Gastrocnemius medialis (tissue), 4 donors: ENCODE results near the gene JAML. TPM values are rescaled to one million over a fixed set of nuclear protein-coding genes. Genes with fewer than 3 reads are reported as not detected.

Experiments
- ATAC-seq, 2 donors: fragments of 150-250 bp; one replicate each; pipeline ENCODE4 v1.9.1; 2016
- DNase-seq, 2 donors: peaks; one replicate each; pipeline ENCODE4 v3.0.0-alpha.2; 2019
- H3K27ac ChIP-seq, 4 donors: fragments of 200-600 bp; sonication (generic); 1 replicate in 1 of 4; 2 replicates in 3 of 4; pipeline ENCODE4 v1.5.1; 2016 to 2018; ENCODE audit warnings: mild to moderate bottlenecking in 2 of 4, moderate library complexity in 1 of 4
- H3K27me3 ChIP-seq, 3 donors: fragments of 200-600 bp; sonication (generic) in 2 of 3; 1 replicate in 1 of 3; 2 replicates in 2 of 3; pipeline versions ENCODE4 v1.5.1 to v1.6.0; 2016 to 2019; ENCODE audit warnings: mild to moderate bottlenecking in 1 of 3, moderate library complexity in 1 of 3
- H3K36me3 ChIP-seq, 2 donors: fragments of 200-600 bp; sonication (generic) in 1 of 2; one replicate each; pipeline ENCODE4 v1.5.1; 2017 to 2018
- H3K4me1 ChIP-seq, 2 donors: fragments of 200-600 bp; sonication (generic) in 1 of 2; one replicate each; pipeline ENCODE4 v1.5.1; 2016 to 2017; ENCODE audit warnings: mild to moderate bottlenecking in 2 of 2
- H3K4me3 ChIP-seq, 4 donors: fragments of 200-600 bp; sonication (generic) in 3 of 4; 1 replicate in 1 of 4; 2 replicates in 3 of 4; pipeline ENCODE4 v1.5.1; 2016 to 2019; ENCODE audit warnings: mild to moderate bottlenecking in 2 of 4
- H3K9me3 ChIP-seq, 3 donors: fragments of 200-600 bp; sonication (generic) in 2 of 3; 1 replicate in 1 of 3; 2 replicates in 2 of 3; pipeline ENCODE4 v1.5.1; 2016 to 2019
- CTCF ChIP-seq, 5 experiments: fragments of 450-650 bp in 3 of 5; fragments of 200-600 bp in 2 of 5; sonication (generic) in 2 of 5; IDR thresholded peaks in 4 of 5; conservative IDR thresholded peaks in 1 of 5; 1 replicate in 4 of 5; 2 replicates in 1 of 5; pipeline ENCODE4 v1.5.1; 2016 to 2019; ENCODE audit warnings: antibody characterized with exemption in 5 of 5, mild to moderate bottlenecking in 3 of 5, moderate library complexity in 3 of 5
- POLR2A ChIP-seq, 2 donors: fragments of 450-650 bp; IDR thresholded peaks; one replicate each; pipeline ENCODE4 v1.6.1; 2017; ENCODE audit warnings: antibody characterized with exemption in 2 of 2, mild to moderate bottlenecking in 2 of 2, moderate library complexity in 2 of 2
- in situ Hi-C, 4 donors: fragments of 200-750 bp; cut with MboI; loops; one replicate each; pipeline versions ENCODE4 v1.15.0 to v1.8.0; 2017; ENCODE audit warnings: low sequenced_read_pairs in 4 of 4
- intact Hi-C: fragments of 100-400 bp; cut with DNase I; formaldehyde crosslinking; loops from one replicate; pipeline ENCODE4 v1.15.1; 2023; ENCODE audit warnings: low total_unique reads
- total RNA-seq, 4 donors: library from RNA; depleted of rRNA; stranded (reverse); fragments of >200 nt; gene quantifications; one replicate each; pipeline versions ENCODE4 v1.1.0 to v1.2.3, GENCODE V29; 2016

The JAML gene
- total RNA-seq, 4 donors from 2014 or later: 0.82 to 1.2 (median 0.91) TPM; not detected in 1

GRCh38 chr11:118171269-118172062 is 53.3 kb downstream of the JAML start:
- no peak overlapping the region for H3K4me3 ChIP-seq
- peaks cover 24 to 29% of the 10 kb centered on the region in 2 donors for H3K4me1 ChIP-seq
- no peaks in the 10 kb centered on the region for H3K9me3 ChIP-seq
- no peak for TF ChIP-seq POLR2A (IDR thresholded peaks at IDR 0.05)
- peak; percentile 84 to 92 (median 89) for TF ChIP-seq CTCF (IDR thresholded peaks at IDR 0.05 in 4 of 5, conservative IDR thresholded peaks at IDR 0.05 in 1 of 5)
- in situ Hi-C loops (no loop called here), intact Hi-C loops (loop anchor here (1.0 kb wide), 1 partner anchor 26 kb away; no protein-coding TSS in a partner anchor)
- peak overlapping the region in 2 of 4 donors; percentile 20 to 24 for H3K27ac ChIP-seq
- no peaks in the 10 kb centered on the region for H3K27me3 ChIP-seq
- DNase-seq (peak; percentile 39 to 47), ATAC-seq (peak; percentile 61 to 70)
- no peaks in the 10 kb centered on the region for H3K36me3 ChIP-seq

GRCh38 chr11:118170882-118171268 is 53.9 kb downstream of the JAML start:
- Histone ChIP-seq H3K4me3 (no peak overlapping the region), H3K9me3 (no peaks in the 10 kb centered on the region), H3K4me1 (peaks cover 18 to 23% of the 10 kb centered on the region in 2 donors), H3K36me3 (no peaks in the 10 kb centered on the region), H3K27me3 (no peaks in the 10 kb centered on the region), H3K27ac (no peak overlapping the region)
- ATAC-seq (no peak), DNase-seq (no peak)
- intact Hi-C loops: loop anchor here (1.0 kb wide), 1 partner anchor 26 kb away; no protein-coding TSS in a partner anchor
- no peak for TF ChIP-seq POLR2A (IDR thresholded peaks at IDR 0.05)
- no peak for TF ChIP-seq CTCF (IDR thresholded peaks at IDR 0.05 in 4 of 5, conservative IDR thresholded peaks at IDR 0.05 in 1 of 5)
- in situ Hi-C loops: no loop called here

- intact Hi-C loops: no loop called here
- Histone ChIP-seq H3K36me3 (no peaks in the 10 kb centered on the region), H3K4me1 (peaks cover 11 to 16% of the 10 kb centered on the region in 2 donors), H3K9me3 (no peaks in the 10 kb centered on the region), H3K27me3 (no peaks in the 10 kb centered on the region), H3K4me3 (no peak overlapping the region), H3K27ac (no peak overlapping the region)
- in situ Hi-C loops: no loop called here
- DNase-seq: no peak
- TF ChIP-seq CTCF (IDR thresholded peaks at IDR 0.05 in 4 of 5, conservative IDR thresholded peaks at IDR 0.05 in 1 of 5) (no peak), POLR2A (IDR thresholded peaks at IDR 0.05) (no peak)
- ATAC-seq: no peak
Observed at GRCh38 chr11:118170231-118170630, 54.6 kb downstream of the JAML start.

- in situ Hi-C loops (no loop called here), intact Hi-C loops (no loop called here)
- H3K9me3 ChIP-seq: no peaks in the 10 kb centered on the region
- H3K4me1 ChIP-seq: peaks cover 6 to 15% of the 10 kb centered on the region in 2 donors
- H3K27ac ChIP-seq: no peak overlapping the region
- no peaks in the 10 kb centered on the region for H3K27me3 ChIP-seq
- no peak for ATAC-seq
- TF ChIP-seq CTCF (IDR thresholded peaks at IDR 0.05 in 4 of 5, conservative IDR thresholded peaks at IDR 0.05 in 1 of 5) (no peak), POLR2A (IDR thresholded peaks at IDR 0.05) (no peak)
- H3K4me3 ChIP-seq: no peak overlapping the region
- DNase-seq: no peak
- H3K36me3 ChIP-seq: no peaks in the 10 kb centered on the region
Observed at GRCh38 chr11:118169300-118170140, 55.3 kb downstream of the JAML start.
